Smooth muscle cell (in vitro differentiated cells): Measurements from ENCODE around the gene MUC12. TPM values are rescaled to one million over a fixed set of nuclear protein-coding genes. Genes with fewer than 3 reads are reported as not detected.

Experiments used
- DNase-seq: peaks from one replicate; lab custom pipeline; 2025; ENCODE audit not compliant: unreplicated experiment; lab: John Stamatoyannopoulos, UW
- H2AFZ ChIP-seq: fragments of 200-600 bp; sonication (generic); 2 replicates; pipeline ENCODE4 v1.6.0; 2016; ENCODE audit warnings: antibody characterized with exemption, low read depth, mild to moderate bottlenecking
- H3F3A ChIP-seq: fragments of 200-600 bp; sonication (generic); 2 replicates; pipeline ENCODE4 v1.6.0; 2017; ENCODE audit warnings: antibody characterized with exemption, low read depth
- H3K27ac ChIP-seq: fragments of 200-600 bp; sonication (generic); 2 replicates; pipeline ENCODE4 v1.5.1; 2016; ENCODE audit warnings: low read depth, mild to moderate bottlenecking
- H3K27me3 ChIP-seq: fragments of 200-600 bp; sonication (generic); 2 replicates; pipeline ENCODE4 v1.6.1; 2016; ENCODE audit warnings: low read depth, mild to moderate bottlenecking
- H3K36me3 ChIP-seq: fragments of 200-600 bp; sonication (generic); 2 replicates; pipeline ENCODE4 v1.5.1; 2016; ENCODE audit warnings: low read depth
- H3K4me1 ChIP-seq: fragments of 200-600 bp; sonication (generic); 2 replicates; pipeline ENCODE4 v1.5.1; 2016; ENCODE audit warnings: low read depth
- H3K4me2 ChIP-seq: fragments of 200-600 bp; sonication (generic); 2 replicates; pipeline ENCODE4 v1.6.0; 2016; ENCODE audit warnings: mild to moderate bottlenecking
- H3K4me3 ChIP-seq: fragments of 200-600 bp; sonication (generic); 2 replicates; pipeline ENCODE4 v1.5.1; 2016; ENCODE audit warnings: mild to moderate bottlenecking
- H3K79me2 ChIP-seq: fragments of 200-600 bp; sonication (generic); 2 replicates; pipeline ENCODE4 v1.6.0; 2016; ENCODE audit warnings: low read depth, mild to moderate bottlenecking
- H3K9ac ChIP-seq: fragments of 200-600 bp; sonication (generic); 2 replicates; pipeline ENCODE4 v1.6.0; 2016; ENCODE audit warnings: low read depth
- H3K9me3 ChIP-seq: fragments of 200-600 bp; sonication (generic); replicated peaks from 2 replicates; pipeline ENCODE4 v1.5.1; 2016; ENCODE audit warnings: low read depth
- H4K20me1 ChIP-seq: fragments of 200-600 bp; sonication (generic); 2 replicates; pipeline ENCODE4 v1.6.0; 2016; ENCODE audit warnings: low read depth
- WGBS: methylation state at CpG from one replicate; pipeline ENCODE4 v1.1.7; 2016; ENCODE audit warnings: low lambda C conversion rate; 5-methylcytosine and 5-hydroxymethylcytosine counted together
- polyA plus RNA-seq: library from polyadenylated mRNA; unstranded; fragments of >200 nt; fragmentation: Nextera tagmentation; extraction: Ambion mirVana; gene quantifications from 2 replicates; pipeline ENCODE4 v1.2.1, GENCODE V29; 2016
- total RNA-seq: library from RNA; depleted of rRNA; stranded (reverse); fragments of >200 nt; gene quantifications from 2 replicates; pipeline ENCODE4 v1.2.3, GENCODE V29; 2014
- TF ChIP-seq, protein P1 (sequence below): fragments of 200-600 bp; sonication (generic); IDR thresholded peaks from 2 replicates; pipeline ENCODE4 v1.5.1; 2017; ENCODE audit warnings: borderline replicate concordance, mild to moderate bottlenecking, antibody characterized with exemption; ENCODE audit not compliant: insufficient read depth, poor library complexity, severe bottlenecking

MUC12 gene
- total and polyA plus RNA-seq, 2 experiments from 2014 or later = 13.5 to 18.0 TPM

DNA sequence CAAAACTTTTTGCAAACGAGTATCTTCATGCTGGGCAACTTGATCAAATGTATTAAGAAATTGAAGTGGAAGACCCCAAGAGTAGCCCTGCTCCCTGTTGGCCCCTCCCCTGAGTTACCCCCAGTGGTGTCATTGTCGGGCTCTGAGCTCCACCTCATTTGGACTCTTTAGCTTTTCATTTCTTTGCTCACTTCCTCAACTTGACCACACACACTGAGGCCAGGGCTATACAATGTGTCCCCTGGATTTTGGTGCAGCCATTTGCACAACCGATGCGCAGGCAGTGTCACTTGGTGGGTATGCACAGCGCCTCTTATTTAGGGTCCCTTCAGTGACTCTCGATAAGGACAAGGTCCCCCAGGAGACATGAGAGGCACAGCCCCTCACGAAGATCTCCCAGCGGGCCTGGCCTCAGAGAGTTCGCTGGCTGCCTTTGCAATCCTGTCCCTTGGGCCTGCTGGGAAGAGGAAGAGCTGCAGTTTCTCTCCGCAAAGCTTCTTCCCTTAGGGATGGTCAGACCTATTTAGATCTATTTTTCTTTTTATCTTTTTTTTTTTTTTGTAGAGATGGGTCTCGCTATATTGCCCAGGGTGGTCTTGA lies 22.5 kb upstream of the MUC12 start:
- Histone ChIP-seq H3F3A (no peaks in the 10 kb centered on the region), H3K4me2 (no peak overlapping the region), H3K79me2 (no peaks in the 10 kb centered on the region), H3K27me3 (peaks cover 5% of the 10 kb centered on the region), H3K4me3 (no peak overlapping the region), H3K36me3 (no peaks in the 10 kb centered on the region), H3K27ac (no peak overlapping the region), H2AFZ (no peak overlapping the region), H3K9me3 (no peaks in the 10 kb centered on the region), H4K20me1 (no peaks in the 10 kb centered on the region), H3K4me1 (no peaks in the 10 kb centered on the region), H3K9ac (no peak overlapping the region)
- TF ChIP-seq, protein P1, sequence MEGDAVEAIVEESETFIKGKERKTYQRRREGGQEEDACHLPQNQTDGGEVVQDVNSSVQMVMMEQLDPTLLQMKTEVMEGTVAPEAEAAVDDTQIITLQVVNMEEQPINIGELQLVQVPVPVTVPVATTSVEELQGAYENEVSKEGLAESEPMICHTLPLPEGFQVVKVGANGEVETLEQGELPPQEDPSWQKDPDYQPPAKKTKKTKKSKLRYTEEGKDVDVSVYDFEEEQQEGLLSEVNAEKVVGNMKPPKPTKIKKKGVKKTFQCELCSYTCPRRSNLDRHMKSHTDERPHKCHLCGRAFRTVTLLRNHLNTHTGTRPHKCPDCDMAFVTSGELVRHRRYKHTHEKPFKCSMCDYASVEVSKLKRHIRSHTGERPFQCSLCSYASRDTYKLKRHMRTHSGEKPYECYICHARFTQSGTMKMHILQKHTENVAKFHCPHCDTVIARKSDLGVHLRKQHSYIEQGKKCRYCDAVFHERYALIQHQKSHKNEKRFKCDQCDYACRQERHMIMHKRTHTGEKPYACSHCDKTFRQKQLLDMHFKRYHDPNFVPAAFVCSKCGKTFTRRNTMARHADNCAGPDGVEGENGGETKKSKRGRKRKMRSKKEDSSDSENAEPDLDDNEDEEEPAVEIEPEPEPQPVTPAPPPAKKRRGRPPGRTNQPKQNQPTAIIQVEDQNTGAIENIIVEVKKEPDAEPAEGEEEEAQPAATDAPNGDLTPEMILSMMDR = no peak
- WGBS = 92% methylated on average over 11 of the region's 11 CpGs
- DNase-seq = no peak

DNA sequence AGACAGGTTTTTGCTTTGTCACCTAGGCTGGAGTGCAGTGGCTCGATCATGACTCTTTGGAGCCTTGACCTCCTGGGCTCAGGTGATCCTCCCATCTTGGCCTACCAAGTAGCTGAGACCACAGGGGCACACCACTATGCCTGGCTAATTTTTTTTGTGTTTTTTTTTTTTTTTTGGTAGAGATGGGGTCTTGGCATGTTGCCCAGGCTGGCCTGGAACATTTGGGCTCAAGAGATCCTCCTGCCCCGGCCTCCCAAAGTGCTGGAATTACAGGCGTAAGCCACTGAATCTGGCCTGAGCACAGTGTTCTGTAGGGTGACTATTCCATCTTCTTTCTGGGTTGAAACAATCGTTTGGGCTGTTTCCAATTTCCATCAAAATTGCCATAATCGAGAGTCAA lies 21.6 kb upstream of the MUC12 start:
- Histone ChIP-seq H4K20me1 (no peaks in the 10 kb centered on the region), H3K9ac (no peak overlapping the region), H3K4me3 (no peak overlapping the region), H3K36me3 (no peaks in the 10 kb centered on the region), H3K79me2 (no peaks in the 10 kb centered on the region), H3K4me1 (no peaks in the 10 kb centered on the region), H3F3A (no peaks in the 10 kb centered on the region), H3K27ac (no peak overlapping the region), H2AFZ (no peak overlapping the region), H3K27me3 (peaks cover 5% of the 10 kb centered on the region), H3K4me2 (no peak overlapping the region), H3K9me3 (no peaks in the 10 kb centered on the region)
- no peak for DNase-seq
- TF ChIP-seq, protein P1 = no peak
- 95% methylated on average over 5 of the region's 5 CpGs for WGBS

DNA sequence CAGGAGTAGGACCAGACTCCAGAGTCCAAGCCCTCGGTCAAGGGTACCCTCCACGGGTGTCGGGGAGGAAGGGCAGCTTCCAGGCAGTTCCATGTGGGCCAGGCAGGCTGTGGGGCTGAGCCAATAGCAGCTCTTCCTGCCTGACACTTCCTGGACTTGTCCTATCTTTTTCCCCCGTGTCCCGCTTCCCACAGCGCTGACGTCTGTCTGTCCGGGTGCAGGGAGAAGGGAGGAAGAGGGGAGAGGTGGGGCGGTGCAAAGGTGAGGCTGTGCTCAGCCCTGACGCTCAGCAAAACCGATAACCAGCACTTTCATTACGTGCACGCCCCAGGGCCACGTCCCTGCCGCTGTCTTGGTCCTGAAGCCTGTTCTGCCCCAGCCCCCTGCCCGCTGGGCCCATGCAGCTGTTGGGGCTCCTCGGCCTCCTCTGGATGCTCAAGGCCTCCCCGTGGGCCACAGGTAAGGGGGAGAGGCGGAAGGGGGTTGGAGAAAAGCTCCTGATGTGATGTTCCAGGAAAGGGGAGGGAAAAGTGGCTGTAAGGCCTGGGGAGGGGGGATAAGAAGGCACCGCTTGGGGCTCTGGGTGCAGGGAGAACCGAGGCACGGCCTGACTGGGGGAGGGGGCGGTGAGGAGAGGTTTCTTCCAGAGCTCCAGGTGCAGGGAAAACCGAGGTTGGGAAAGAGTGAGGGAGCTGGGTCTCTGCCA lies 20.0 kb upstream of the MUC12 start, which contains the start of gene MUC3A:
MUC3A (plus strand) TSS at position 308 of the 706 bp plus-strand sequence; CDS start at position 399, 91 bp downstream.
- 44% methylated on average over 24 of the region's 24 CpGs for WGBS
- no peak within 1 kb of the TSS for H3K4me2 ChIP-seq
- DNase-seq = no peak
- peaks cover 5% of the 10 kb centered on the region for H3K27me3 ChIP-seq
- no peaks in the 10 kb centered on the region for H3K36me3 ChIP-seq
- H3K4me3 ChIP-seq = peak within 1 kb of the TSS; percentile 13
- no peaks in the 10 kb centered on the region for H4K20me1 ChIP-seq
- H2AFZ ChIP-seq = no peak within 1 kb of the TSS
- H3K9me3 ChIP-seq = no peaks in the 10 kb centered on the region
- TF ChIP-seq, protein P1 = no peak
- no peaks in the 10 kb centered on the region for H3K79me2 ChIP-seq
- H3K9ac ChIP-seq = no peak within 1 kb of the TSS
- no peak within 1 kb of the TSS for H3K27ac ChIP-seq
- H3F3A ChIP-seq = no peaks in the 10 kb centered on the region
- H3K4me1 ChIP-seq = no peaks in the 10 kb centered on the region
